ENCODE measurements around the gene EXOC4.

EXOC4 gene

DNA sequence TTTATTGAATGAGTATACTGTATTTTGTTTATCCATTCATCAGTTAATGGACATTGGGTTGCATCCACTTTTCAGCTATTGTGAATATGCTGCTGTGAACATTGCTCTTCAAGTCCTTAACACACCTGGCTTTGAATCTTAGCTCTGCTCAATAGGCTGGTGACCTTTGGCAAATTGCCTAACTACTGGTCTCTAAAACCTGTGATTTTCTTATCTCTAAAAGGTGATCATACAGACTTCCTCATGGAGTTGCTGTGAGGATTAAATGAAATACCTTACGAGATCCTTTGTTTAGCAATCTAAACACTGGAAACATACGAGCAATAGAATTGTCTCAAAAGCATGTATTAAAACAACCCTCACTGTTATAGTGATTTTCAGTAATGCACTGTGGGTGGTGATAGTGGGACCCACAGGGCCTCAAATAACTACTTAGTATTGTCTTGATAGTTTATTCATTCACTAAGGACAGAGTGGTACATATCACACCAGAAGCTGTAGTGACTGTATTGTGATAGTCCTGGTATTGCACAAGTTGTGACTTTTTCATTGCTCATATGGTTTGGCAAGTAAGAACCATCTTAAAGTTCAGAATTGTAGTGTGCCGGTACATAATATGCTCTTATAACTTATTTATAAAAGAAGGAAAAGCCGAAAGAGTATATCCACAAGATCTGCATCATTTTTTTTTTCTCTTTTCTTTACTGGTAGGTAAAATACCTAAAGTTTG lies 257.6 kb downstream of the EXOC4 start:
- in situ Hi-C loops (cut with MboI; ENCODE audit: low pct_unique_long_range_greater_than_20kb, low sequenced_read_pairs): no loop called here
- DNase-seq: no peak

DNA sequence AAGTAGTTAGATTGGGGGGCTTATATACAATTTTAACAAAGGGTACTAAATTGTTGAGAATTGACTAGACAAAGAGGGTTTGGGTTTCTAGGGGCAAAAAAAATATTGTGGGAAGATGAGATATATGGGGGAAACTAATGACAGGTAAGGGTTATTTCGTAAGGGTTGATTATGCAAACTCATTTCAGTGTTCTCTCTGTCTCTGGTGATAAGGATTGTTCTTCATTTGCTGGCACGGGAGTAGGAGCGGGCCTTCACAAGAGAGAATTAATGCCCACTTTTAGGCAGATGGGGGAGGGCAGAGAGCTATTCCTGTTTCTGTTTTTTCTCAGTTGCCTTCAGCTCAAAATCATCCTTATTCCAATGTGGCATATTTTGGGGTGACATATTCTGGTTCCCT lies 258.4 kb downstream of the EXOC4 start:
- in situ Hi-C loops (cut with MboI; ENCODE audit: low pct_unique_long_range_greater_than_20kb, low sequenced_read_pairs): no loop called here
- no peak for DNase-seq

DNA sequence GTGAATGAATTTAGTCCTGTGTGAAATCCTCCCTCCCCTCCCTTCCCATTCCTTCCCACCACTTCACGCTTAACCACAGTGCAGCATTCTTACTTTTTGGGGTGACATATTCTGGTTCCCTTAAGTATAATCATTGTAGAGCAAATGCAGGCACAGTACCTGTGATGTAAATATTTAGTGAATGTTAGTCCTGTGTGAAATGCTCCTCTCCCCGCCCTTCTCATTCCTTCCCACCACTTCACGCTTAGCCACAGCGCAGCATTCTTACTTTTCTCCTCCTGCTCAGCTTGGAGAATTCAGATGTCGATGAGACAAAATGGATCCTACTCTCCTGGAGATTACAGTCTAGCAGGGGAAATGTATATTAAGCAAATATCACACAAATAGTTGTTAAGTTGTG lies 258.8 kb downstream of the EXOC4 start:
- no peak for DNase-seq
- in situ Hi-C loops (cut with MboI; ENCODE audit: low pct_unique_long_range_greater_than_20kb, low sequenced_read_pairs): no loop called here

DNA sequence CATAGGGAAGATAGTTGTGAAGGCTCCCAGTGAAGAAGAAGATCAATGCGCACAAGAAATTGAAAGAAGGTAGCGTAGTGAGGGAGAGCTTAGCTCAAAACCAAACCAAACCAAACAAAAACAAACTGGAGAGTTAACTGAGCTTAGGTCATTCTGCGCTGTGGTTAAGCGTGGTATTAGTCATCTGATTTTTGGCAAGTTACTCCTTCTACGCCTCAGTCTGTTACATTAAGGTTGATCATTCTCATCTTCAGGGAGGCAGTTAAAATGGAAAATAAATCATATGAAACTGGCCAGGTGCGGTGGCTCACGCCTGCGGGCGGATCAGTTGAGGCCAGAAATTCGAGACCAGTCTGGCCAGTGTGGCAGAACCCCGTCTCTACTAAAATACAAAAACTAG lies 259.7 kb downstream of the EXOC4 start:
- no peak for DNase-seq
- in situ Hi-C loops (cut with MboI; ENCODE audit: low pct_unique_long_range_greater_than_20kb, low sequenced_read_pairs): no loop called here

DNA sequence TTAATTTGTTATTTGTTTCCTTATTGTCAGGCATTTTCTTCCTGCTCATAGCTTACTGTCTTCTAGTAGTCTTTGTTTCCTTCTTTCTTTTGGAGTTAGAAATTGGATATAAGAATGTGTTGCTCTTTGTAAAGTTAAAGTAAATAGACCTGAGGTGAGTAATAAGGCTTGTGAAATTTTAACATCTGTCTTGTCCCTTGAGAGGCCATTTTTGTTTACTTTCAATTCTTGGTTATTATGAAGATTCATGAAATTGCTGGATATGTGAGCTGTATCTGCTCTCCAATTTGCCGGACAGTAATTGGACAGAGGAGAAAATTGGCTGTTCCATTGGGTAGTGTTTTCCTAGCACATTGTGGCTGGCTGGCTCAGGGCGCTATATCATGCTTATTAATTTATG lies 260.7 kb downstream of the EXOC4 start:
- in situ Hi-C loops (cut with MboI; ENCODE audit: low pct_unique_long_range_greater_than_20kb, low sequenced_read_pairs): no loop called here
- no peak for DNase-seq

DNA sequence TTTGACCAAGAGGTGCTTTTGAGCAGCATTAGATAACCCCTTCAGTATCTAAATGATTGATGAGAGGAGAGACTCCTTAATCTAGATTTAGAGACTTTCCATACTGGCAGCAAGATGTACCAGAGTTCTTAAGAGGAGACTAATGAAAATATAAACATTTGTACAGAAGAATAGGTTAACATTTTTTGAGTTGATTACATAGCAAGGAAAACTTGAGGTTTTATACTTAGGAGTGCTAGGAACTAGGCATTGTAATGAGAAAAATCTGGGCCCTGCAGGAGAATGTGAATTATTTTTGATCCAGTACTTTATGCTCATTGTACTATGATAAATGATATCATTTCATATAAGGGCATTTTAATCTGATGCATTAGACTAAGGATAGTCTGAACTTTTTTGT lies 261.7 kb downstream of the EXOC4 start:
- in situ Hi-C loops (cut with MboI; ENCODE audit: low pct_unique_long_range_greater_than_20kb, low sequenced_read_pairs): no loop called here
- no peak for DNase-seq

DNA sequence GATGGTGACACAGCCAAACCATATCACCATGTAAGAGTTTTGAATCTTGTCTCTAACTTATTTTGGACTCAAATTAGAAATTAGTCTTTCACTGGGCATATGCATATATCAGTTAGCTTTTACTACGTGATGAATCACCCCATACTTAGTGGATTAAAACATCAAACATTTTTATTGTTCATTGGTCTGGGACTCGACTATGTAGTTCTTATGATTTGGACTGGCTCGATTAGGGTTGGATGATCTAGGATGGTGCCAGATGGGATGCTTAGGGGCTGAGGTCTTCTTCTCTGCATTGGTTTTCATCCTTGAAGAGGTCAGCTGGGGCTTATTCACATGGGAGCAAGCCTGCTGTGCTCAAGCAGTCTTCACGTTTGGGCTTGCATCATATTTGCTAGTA lies 264.9 kb downstream of the EXOC4 start:
- DNase-seq: no peak
- in situ Hi-C loops (cut with MboI; ENCODE audit: low pct_unique_long_range_greater_than_20kb, low sequenced_read_pairs): no loop called here

DNA sequence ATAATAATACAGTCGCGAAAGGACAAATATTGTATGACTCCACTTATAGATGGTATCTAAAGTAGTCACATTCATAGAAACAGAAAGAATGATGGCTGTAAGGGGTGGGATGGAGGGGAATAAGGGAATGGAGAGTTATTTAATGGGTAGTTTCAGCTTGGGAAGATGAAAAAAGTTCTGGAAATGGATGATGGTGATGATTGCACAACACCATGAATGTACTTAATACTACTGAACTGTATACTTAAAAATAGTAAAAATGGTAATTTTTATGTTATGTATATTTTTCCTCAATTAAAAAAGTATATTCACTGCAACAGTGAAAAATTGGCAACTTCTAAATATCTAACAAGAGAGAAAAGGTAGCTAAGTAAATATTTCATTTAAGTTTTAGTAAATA lies 265.8 kb downstream of the EXOC4 start:
- in situ Hi-C loops (cut with MboI; ENCODE audit: low pct_unique_long_range_greater_than_20kb, low sequenced_read_pairs): no loop called here
- no peak for DNase-seq

DNA sequence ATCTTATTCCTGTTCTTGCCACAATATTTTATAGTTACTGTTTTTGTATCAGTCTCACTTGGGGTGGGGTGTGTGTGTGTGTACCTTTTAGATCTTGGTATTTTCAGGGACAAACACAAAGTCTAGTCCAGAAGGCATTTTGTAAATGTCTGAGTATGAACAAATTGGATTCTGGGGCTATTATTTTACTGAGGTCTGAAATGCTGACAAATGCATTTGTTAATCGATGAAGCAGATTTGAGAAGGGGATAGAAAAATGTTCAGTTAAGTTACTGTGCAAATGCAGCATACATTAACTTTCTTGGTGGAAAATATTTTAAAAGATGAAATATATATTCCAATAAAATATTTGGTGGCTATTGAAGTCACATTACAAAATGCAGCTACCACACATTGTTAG lies 267.4 kb downstream of the EXOC4 start:
- in situ Hi-C loops (cut with MboI; ENCODE audit: low pct_unique_long_range_greater_than_20kb, low sequenced_read_pairs): no loop called here
- no peak for DNase-seq

DNA sequence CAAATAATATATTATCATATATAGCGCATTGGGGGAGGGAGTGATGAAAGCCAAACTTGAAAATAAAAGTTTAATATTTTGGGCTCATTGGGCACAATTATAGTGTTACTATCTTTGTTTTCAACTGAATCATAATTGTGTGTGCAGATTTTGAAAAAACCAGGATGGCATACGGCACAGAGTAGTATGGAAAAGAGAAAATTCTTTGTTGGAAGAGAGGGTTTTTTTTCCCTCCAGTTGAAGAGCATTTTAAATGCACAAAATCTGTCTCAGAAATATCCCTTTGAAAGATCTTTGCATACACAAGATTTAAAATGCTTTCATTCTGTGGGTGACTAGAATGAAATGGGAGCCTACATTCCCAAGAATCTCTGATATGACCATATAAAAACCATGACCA lies 269.6 kb downstream of the EXOC4 start:
- in situ Hi-C loops (cut with MboI; ENCODE audit: low pct_unique_long_range_greater_than_20kb, low sequenced_read_pairs): no loop called here
- no peak for DNase-seq

DNA sequence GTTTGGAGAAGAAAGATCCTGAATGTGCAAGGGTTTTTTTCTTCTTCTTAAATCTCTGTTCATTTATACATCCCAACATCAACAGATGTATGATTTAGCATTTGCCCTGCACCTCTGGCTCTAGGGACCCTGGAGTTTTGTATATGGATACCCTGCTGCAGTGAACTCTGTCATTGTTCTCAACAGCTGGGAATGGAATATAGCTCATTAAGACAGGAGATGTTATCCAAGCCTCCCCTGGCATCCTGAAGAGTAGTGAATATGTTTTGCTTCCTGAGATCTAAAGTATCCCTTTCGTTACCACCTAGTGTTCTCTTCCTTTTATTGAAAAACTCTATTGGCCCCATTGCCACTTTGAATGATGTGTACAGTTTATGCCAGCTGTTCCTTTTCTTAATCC lies 275.9 kb downstream of the EXOC4 start:
- in situ Hi-C loops (cut with MboI; ENCODE audit: low pct_unique_long_range_greater_than_20kb, low sequenced_read_pairs): no loop called here
- no peak for DNase-seq

DNA sequence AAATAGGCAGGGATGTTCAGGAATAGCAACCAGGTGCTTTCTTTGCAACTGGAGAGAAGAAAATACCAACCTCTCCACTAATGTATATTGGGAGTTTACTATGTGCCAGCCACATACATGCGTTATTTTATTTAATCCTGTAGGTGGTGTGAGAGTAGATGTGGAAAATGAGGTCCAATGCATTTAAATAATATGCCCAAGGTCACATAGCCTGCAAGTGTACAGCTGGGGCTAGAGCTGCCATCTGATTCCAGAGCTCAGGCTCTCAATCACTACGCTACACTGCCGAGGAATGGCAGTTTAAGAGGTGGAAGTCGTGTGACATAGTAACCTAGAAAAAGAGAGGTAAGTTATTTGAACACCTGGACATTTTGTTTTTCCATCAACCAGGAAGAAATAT lies 277.0 kb downstream of the EXOC4 start:
- in situ Hi-C loops (cut with MboI; ENCODE audit: low pct_unique_long_range_greater_than_20kb, low sequenced_read_pairs): no loop called here
- DNase-seq: no peak

DNA sequence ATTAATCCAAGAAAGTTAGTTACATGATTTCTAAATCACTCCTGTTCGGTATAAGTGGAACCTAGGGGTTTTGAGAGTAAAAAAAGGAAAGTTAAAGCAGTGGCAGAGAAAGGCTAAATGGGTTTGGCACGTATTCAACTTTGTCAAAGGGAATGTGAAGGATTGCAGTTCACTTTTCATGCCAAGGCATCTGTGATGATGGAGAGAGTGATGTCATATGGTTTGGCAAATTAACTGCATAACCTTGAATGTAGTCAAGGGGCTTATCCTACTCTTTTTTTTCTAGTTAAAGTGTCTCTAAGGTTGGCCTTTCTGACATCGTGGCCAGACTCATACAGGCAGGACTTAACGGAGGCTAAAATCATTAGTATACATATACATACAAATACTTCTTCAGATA lies 277.8 kb downstream of the EXOC4 start:
- DNase-seq: no peak
- in situ Hi-C loops (cut with MboI; ENCODE audit: low pct_unique_long_range_greater_than_20kb, low sequenced_read_pairs): no loop called here

DNA sequence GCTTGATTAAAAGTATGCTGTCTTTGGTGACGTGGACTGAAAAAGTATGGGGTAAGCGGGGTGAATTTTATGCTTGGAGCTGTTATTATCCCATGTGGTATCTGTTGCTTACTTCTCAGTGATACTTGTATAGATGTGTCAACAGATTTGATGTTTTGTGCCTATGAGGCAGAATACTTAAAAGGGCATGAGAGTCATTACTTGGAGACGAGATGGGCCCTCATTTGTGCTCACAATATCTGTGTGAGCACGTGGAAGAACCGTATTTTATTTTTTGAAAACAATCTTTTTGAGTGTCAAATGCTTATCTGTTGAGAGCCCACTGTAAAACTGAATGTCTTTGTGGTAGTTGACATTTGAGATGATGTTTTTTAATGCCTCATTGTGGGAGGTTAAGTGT lies 281.9 kb downstream of the EXOC4 start:
- in situ Hi-C loops (cut with MboI; ENCODE audit: low pct_unique_long_range_greater_than_20kb, low sequenced_read_pairs): no loop called here
- no peak for DNase-seq

DNA sequence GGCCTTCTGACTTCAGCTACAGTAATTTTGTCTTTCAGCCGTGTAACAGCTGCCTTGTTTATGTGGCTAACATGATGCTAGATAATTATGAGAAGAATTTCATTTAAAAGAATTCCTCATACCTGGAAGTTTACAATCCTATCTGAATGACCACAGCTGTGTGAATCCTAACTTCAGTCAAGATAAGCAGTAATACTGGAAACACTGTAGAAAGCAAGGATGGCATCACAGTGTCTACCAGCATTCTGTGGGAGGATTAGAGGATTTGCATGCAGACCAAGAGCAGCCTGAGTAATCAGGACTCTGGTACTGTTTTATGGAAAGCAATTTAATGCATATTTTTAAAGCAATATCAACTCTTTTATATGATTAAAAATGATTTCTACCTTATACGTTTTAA lies 282.4 kb downstream of the EXOC4 start:
- DNase-seq: no peak
- in situ Hi-C loops (cut with MboI; ENCODE audit: low pct_unique_long_range_greater_than_20kb, low sequenced_read_pairs): no loop called here

DNA sequence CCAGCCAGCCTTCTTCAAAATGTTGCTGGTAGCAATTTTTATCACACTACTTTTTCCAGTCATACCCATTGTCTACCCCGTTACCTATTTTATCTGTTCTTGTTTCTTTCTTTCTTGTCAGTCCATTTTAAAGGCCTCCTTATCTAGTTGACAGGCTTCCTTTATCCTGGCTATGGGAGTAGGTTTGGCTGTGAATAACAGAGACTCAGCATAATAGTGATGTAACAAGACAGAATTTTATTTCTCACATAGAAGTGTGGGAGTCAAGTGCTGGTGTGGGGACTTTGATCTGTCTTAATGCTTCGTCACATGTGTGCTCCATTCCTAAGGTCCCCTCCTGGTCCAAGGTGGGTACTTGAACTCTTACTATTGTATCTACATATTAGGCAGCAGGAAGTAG lies 283.6 kb downstream of the EXOC4 start:
- DNase-seq: no peak
- in situ Hi-C loops (cut with MboI; ENCODE audit: low pct_unique_long_range_greater_than_20kb, low sequenced_read_pairs): no loop called here

DNA sequence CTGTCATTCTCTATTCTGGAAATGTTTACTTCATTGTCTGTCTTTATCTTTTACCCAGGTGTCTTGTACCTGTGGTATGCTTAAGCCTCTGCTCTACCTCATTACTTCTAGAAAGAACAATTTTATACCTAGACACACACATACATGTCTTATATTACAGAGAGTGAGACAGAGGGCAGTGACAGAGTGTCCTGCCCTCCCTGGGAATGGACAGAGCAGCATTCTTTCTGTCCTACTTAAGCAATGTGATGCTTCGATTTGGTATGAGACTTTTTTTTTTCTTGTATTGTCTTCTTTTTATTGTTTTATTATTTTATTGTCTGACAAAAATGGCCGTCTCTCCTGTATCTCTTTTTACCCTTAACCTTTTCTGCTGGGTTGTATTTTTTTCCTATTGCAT lies 286.1 kb downstream of the EXOC4 start:
- no peak for DNase-seq
- in situ Hi-C loops (cut with MboI; ENCODE audit: low pct_unique_long_range_greater_than_20kb, low sequenced_read_pairs): no loop called here

DNA sequence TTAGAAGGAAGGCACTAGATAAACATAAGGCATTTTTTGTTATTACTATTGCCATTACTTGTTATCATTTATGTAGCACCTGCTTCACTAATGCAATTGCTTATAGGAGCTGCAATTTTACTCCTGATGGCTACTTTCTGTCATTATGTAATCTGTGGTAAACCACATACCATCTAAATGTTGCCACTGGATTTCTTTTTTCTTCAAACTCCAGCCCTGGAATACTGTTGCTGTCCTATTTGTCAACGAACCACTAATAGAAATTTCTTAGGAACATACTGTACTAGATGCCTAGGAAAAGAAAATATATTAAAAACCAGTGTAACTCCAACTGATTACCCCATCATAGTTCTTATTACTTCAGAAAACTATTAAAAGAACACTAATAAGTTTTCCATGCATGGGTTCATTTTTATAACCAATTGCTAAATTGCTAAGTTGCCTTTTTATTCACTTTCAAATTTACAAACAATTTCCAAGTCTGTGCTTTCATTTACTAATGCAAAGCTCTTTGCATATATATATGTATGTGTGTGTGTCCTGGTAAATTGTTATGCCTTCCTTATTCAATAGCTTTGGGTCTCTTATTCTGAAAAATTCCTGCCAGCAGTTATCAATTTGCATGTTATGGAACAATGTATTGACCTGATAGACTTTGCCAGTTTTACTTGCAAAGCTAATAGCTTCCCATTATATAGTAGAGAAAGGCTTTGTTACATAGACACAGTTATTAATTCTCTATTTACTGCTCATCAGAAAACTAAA lies 287.4 kb downstream of the EXOC4 start:
- in situ Hi-C loops (cut with MboI; ENCODE audit: low pct_unique_long_range_greater_than_20kb, low sequenced_read_pairs): no loop called here

DNA sequence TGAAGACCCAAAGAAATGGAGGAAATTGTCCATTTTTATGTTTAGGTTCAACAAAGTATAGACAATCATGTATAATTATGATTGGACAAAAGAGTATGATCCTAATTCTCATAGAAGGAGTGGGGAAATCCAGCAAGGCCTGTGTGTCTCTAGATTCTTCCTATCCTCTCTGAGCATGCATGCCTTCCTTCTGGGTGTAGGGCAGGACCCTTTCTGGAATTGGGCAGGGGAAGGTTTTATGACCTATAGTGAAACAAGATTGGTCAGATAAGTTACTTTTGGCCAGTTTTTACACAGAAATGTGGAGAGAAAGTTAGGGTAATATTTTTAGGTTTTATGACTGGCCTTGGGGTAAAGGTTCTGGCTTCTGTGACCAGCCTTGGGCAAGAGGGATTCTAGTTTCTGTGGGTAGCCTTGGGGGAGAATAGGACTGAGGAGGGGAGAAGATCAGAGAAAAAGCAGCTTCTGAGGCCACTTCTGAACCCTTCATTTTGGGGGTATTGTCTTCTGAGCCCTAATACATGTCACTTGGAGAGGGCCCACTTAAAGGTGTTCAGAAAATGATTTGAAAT lies 289.4 kb downstream of the EXOC4 start:
- DNase-seq: no peak
- in situ Hi-C loops (cut with MboI; ENCODE audit: low pct_unique_long_range_greater_than_20kb, low sequenced_read_pairs): no loop called here

More for the DNA sequence above, 287.4 kb downstream of the EXOC4 start:
- DNase-seq: no peak

DNA sequence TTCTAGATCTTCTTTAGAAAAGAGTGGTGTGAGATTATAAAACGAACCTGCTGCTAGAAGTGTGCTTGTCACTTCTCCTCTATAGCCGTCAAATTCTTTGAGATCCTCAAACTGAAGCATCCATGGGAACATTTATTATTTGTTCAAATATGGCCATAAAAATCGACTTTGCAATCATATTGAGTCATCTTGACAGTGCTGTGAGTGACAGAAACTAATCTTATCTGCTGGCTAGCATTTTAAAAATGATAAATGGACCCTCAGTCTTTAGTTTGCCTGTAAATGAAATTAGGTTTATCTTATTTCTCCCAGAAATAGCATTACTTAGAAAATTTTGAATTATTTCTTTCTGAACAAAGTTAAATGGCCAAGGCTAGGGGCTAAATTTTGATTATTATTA lies 290.8 kb downstream of the EXOC4 start:
- in situ Hi-C loops (cut with MboI; ENCODE audit: low pct_unique_long_range_greater_than_20kb, low sequenced_read_pairs): no loop called here
- no peak for DNase-seq

DNA sequence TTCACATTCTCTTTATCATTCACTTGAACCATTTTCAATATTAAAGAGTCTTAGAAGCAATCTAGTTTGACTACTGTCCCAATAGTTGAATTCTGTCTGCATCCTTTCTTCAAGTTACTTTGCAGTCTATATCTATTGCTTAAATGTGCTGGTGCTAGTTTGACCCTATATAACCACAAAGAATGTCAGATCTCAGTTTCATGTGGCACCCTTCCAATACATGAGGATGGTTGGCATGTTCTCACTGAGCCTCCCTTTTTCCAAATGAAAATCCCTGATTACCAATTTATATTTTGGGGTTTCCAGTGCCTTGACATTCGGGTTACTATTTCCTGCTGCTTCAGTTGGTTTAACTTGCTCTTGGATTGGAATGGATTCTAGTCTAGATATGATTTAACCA lies 292.7 kb downstream of the EXOC4 start:
- in situ Hi-C loops (cut with MboI; ENCODE audit: low pct_unique_long_range_greater_than_20kb, low sequenced_read_pairs): no loop called here
- DNase-seq: no peak

All from KBM-7 (cell line).